ENCODE measurements around the gene LILRA5.
"Not testable (repeated sequence)": the region's sequence is repeated elsewhere in the genome, so short reads cannot be mapped to it uniquely, and the experiment has no call there.

The LILRA5 gene

GRCh38 chr19:54302257-54302656 is 10.7 kb downstream of the LILRA5 start:
- DNase-seq (ENCODE audit: low read depth), result no peak

GRCh38 chr19:54299515-54299914 is 13.5 kb downstream of the LILRA5 start:
- no peak for DNase-seq (ENCODE audit: low read depth)

- no peak for DNase-seq (ENCODE audit: low read depth)
Observed at GRCh38 chr19:54299126-54299498, 13.9 kb downstream of the LILRA5 start.

GRCh38 chr19:54298357-54299125 is 14.4 kb downstream of the LILRA5 start:
- no peak for DNase-seq (ENCODE audit: low read depth)

- no peak for DNase-seq (ENCODE audit: low read depth)
Observed at GRCh38 chr19:54297759-54298305, 15.1 kb downstream of the LILRA5 start.

GRCh38 chr19:54294539-54294938 is 18.4 kb downstream of the LILRA5 start:
- DNase-seq (ENCODE audit: low read depth), result no peak

- DNase-seq (ENCODE audit: low read depth), result not testable (repeated sequence)
Observed at GRCh38 chr19:54289160-54289559, 23.8 kb downstream of the LILRA5 start.

GRCh38 chr19:54287456-54287855 is 25.5 kb downstream of the LILRA5 start:
- no peak for DNase-seq (ENCODE audit: low read depth)

GRCh38 chr19:54286283-54286682 is 26.7 kb downstream of the LILRA5 start:
- DNase-seq (ENCODE audit: low read depth), result not testable (repeated sequence)

GRCh38 chr19:54285427-54286056 is 27.4 kb downstream of the LILRA5 start:
- not testable (repeated sequence) for DNase-seq (ENCODE audit: low read depth)

GRCh38 chr19:54282686-54283470 is 30.1 kb downstream of the LILRA5 start:
- DNase-seq (ENCODE audit: low read depth), result no peak

GRCh38 chr19:54281729-54282075 is 31.3 kb downstream of the LILRA5 start:
- not testable (repeated sequence) for DNase-seq (ENCODE audit: low read depth)

GRCh38 chr19:54281007-54281728 is 31.8 kb downstream of the LILRA5 start, which contains the start of gene LILRB2:
Gene LILRB2, minus strand, starts transcription at chr19:54281110. Its CDS starts 614 bp downstream, at chr19:54280496.
- no peak for DNase-seq (ENCODE audit: low read depth)

GRCh38 chr19:54280441-54280840 is 32.5 kb downstream of the LILRA5 start:
- not testable (repeated sequence) for DNase-seq (ENCODE audit: low read depth)

GRCh38 chr19:54280025-54280424 is 32.9 kb downstream of the LILRA5 start:
- DNase-seq (ENCODE audit: low read depth), result not testable (repeated sequence)

- DNase-seq (ENCODE audit: low read depth), result no peak
Observed at GRCh38 chr19:54279406-54279962, 33.5 kb downstream of the LILRA5 start.

GRCh38 chr19:54278571-54279195 is 34.3 kb downstream of the LILRA5 start:
- DNase-seq (ENCODE audit: low read depth), result not testable (repeated sequence)

GRCh38 chr19:54278056-54278455 is 34.9 kb downstream of the LILRA5 start:
- not testable (repeated sequence) for DNase-seq (ENCODE audit: low read depth)

- not testable (repeated sequence) for DNase-seq (ENCODE audit: low read depth)
Observed at GRCh38 chr19:54277111-54277615, 35.8 kb downstream of the LILRA5 start.

GRCh38 chr19:54275951-54276350 is 37.0 kb downstream of the LILRA5 start:
- no peak for DNase-seq (ENCODE audit: low read depth)

GRCh38 chr19:54274516-54274915 is 38.5 kb downstream of the LILRA5 start:
- not testable (repeated sequence) for DNase-seq (ENCODE audit: low read depth)

Measured in stimulated activated CD8-positive, alpha-beta memory T cell treated with anti-CD3 and anti-CD28 coated beads, Interleukin-12 subunit alpha, Interleukin-12 subunit beta, amount 100 ng/mL, for 1 hour (primary cell).